Panc1 (cell line): Measurements from ENCODE around the gene TMEM273. TPM values are rescaled to one million over a fixed set of nuclear protein-coding genes. Genes with fewer than 3 reads are reported as not detected.

Experiments
- ATAC-seq: fragments of 200-7000 bp; cut with Tn5 transposase; 2 replicates; pipeline ENCODE4 v1.9.1; 2020; ENCODE audit warnings: mild to moderate bottlenecking, moderate library complexity
- BruUV-seq: library from RNA; stranded (reverse); fragments of 400-500 nt; replicated peaks from 2 replicates; lab custom pipeline; 2021; lab: Mats Ljungman, UMichigan
- CTCF ChIA-PET: fragments of 300-600 bp; sonication (Branson Sonifier 250); formaldehyde crosslinking; loops from one replicate; lab custom pipeline; 2022; ENCODE audit warnings: antibody characterized with exemption; lab: Charles Lee
- POLR2A ChIA-PET: fragments of 300-600 bp; sonication (Branson Sonifier 250); formaldehyde crosslinking; loops from one replicate; lab custom pipeline; 2022; ENCODE audit warnings: antibody characterized with exemption; lab: Charles Lee
- DNase-seq: peaks from one replicate; pipeline ENCODE4 v3.0.0-alpha.2; 2010; ENCODE audit warnings: low read depth, low spot score
- H3K27ac ChIP-seq: 2 replicates; pipeline ENCODE4 v1.5.1; 2011; ENCODE audit warnings: mild to moderate bottlenecking, low read length, inconsistent platforms
- H3K27me3 ChIP-seq: fragments of 200-500 bp; sonication (Bioruptor generic); 2 replicates; pipeline ENCODE4 v1.6.0; 2014; ENCODE audit warnings: low read length, inconsistent platforms; ENCODE audit not compliant: control insufficient read depth, insufficient read depth
- H3K36me3 ChIP-seq: fragments of 200-500 bp; sonication (Bioruptor generic); 2 replicates; pipeline ENCODE4 v1.5.1; 2014; ENCODE audit warnings: inconsistent platforms, mild to moderate bottlenecking, low read length, moderate library complexity; ENCODE audit not compliant: control insufficient read depth, insufficient read depth
- H3K4me1 ChIP-seq: 2 replicates; pipeline ENCODE4 v1.5.1; 2011; ENCODE audit warnings: inconsistent platforms, mild to moderate bottlenecking, low read length, moderate library complexity; ENCODE audit not compliant: control insufficient read depth, insufficient read depth
- H3K4me3 ChIP-seq, 2 experiments: 2 replicates each; pipeline ENCODE4 v1.5.1; 2011 to 2012; ENCODE audit warnings: low read depth in 2 of 2, low read length in 2 of 2, mild to moderate bottlenecking in 2 of 2, inconsistent platforms in 1 of 2, moderate library complexity in 1 of 2
- H3K9me3 ChIP-seq: fragments of 200-500 bp; sonication (Bioruptor generic); 2 replicates; pipeline ENCODE4 v1.5.1; 2014; ENCODE audit warnings: low read depth, mild to moderate bottlenecking, inconsistent platforms, low read length, moderate library complexity; ENCODE audit not compliant: control insufficient read depth, insufficient read depth
- CTCF ChIP-seq: fragments of 450-650 bp; IDR thresholded peaks from 2 replicates; pipeline ENCODE4 v1.5.1; 2017; ENCODE audit warnings: mild to moderate bottlenecking
- POLR2AphosphoS5 ChIP-seq: IDR thresholded peaks from 2 replicates; pipeline ENCODE4 v1.6.1; 2012; ENCODE audit warnings: mild to moderate bottlenecking, low read depth, low read length, moderate library complexity
- SIN3A ChIP-seq: IDR thresholded peaks from 2 replicates; pipeline ENCODE4 v1.6.1; 2012; ENCODE audit warnings: low read depth, mild to moderate bottlenecking, low read length, moderate library complexity, borderline replicate concordance; ENCODE audit not compliant: insufficient read depth
- TCF7L2 ChIP-seq: IDR thresholded peaks from 2 replicates; pipeline ENCODE4 v1.6.1; 2011; ENCODE audit warnings: mild to moderate bottlenecking, low read depth, low read length, inconsistent platforms
- in situ Hi-C: cut with HindIII; loops from 2 replicates; pipeline ENCODE4 v1.10.0; 2016; ENCODE audit warnings: low sequenced_read_pairs, low pct_unique_long_range_greater_than_20kb
- intact Hi-C: fragments of 100-400 bp; cut with micrococcal nuclease; formaldehyde crosslinking; loops from one replicate; pipeline ENCODE4 v1.10.0; 2022; ENCODE audit not compliant: unreplicated experiment
- total RNA-seq: library from RNA; stranded (reverse); gene quantifications from one replicate; pipeline ENCODE4 v1.2.1, GENCODE V29; 2021; ENCODE audit not compliant: unreplicated experiment
- TF ChIP-seq, protein P1 (sequence below), 2 experiments: IDR thresholded peaks; 2 replicates each; pipeline ENCODE4 v1.6.1; 2011 to 2012; ENCODE audit warnings: low read depth in 2 of 2, control low read depth in 1 of 2, low read length in 1 of 2, mild to moderate bottlenecking in 1 of 2, moderate library complexity in 1 of 2; ENCODE audit not compliant: insufficient read depth in 1 of 2

The TMEM273 gene
- total RNA-seq, 1 experiment from 2014 or later, result 0.23 TPM

- no TSS peak for BruUV-seq
- no peaks in the 10 kb centered on the region for H3K9me3 ChIP-seq
- no peak for DNase-seq
- intact Hi-C loops, result no loop called here
- no peaks in the 10 kb centered on the region for H3K4me1 ChIP-seq
- ChIA-PET POLR2A (no interaction called here), CTCF (no interaction called here)
- no peak for ATAC-seq
- in situ Hi-C loops, result no loop called here
- no peaks in the 10 kb centered on the region for H3K36me3 ChIP-seq
- no peak for TF ChIP-seq SIN3A
- no peak for TF ChIP-seq TCF7L2
- TF ChIP-seq CTCF, result no peak
- no peak for TF ChIP-seq POLR2AphosphoS5
- TF ChIP-seq, protein P1, sequence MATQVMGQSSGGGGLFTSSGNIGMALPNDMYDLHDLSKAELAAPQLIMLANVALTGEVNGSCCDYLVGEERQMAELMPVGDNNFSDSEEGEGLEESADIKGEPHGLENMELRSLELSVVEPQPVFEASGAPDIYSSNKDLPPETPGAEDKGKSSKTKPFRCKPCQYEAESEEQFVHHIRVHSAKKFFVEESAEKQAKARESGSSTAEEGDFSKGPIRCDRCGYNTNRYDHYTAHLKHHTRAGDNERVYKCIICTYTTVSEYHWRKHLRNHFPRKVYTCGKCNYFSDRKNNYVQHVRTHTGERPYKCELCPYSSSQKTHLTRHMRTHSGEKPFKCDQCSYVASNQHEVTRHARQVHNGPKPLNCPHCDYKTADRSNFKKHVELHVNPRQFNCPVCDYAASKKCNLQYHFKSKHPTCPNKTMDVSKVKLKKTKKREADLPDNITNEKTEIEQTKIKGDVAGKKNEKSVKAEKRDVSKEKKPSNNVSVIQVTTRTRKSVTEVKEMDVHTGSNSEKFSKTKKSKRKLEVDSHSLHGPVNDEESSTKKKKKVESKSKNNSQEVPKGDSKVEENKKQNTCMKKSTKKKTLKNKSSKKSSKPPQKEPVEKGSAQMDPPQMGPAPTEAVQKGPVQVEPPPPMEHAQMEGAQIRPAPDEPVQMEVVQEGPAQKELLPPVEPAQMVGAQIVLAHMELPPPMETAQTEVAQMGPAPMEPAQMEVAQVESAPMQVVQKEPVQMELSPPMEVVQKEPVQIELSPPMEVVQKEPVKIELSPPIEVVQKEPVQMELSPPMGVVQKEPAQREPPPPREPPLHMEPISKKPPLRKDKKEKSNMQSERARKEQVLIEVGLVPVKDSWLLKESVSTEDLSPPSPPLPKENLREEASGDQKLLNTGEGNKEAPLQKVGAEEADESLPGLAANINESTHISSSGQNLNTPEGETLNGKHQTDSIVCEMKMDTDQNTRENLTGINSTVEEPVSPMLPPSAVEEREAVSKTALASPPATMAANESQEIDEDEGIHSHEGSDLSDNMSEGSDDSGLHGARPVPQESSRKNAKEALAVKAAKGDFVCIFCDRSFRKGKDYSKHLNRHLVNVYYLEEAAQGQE (IDR thresholded peaks at IDR 0.05; ENCODE audit: insufficient read depth in 1 of 2, low read depth in 2 of 2, low read length in 1 of 2), result no peak
- peaks cover 18% of the 10 kb centered on the region for H3K27me3 ChIP-seq
- H3K27ac ChIP-seq, result no peak overlapping the region
- no peak overlapping the region for H3K4me3 ChIP-seq
Measured at GRCh38 chr10:49151481-49151880, 36.7 kb downstream of the TMEM273 start.

- no peak for DNase-seq
- ATAC-seq, result no peak
- peaks cover 17% of the 10 kb centered on the region for H3K27me3 ChIP-seq
- POLR2A ChIA-PET, result no interaction called here
- intact Hi-C loops, result no loop called here
- no peaks in the 10 kb centered on the region for H3K36me3 ChIP-seq
- no peaks in the 10 kb centered on the region for H3K4me1 ChIP-seq
- no TSS peak for BruUV-seq
- no peaks in the 10 kb centered on the region for H3K9me3 ChIP-seq
- CTCF ChIA-PET, result no interaction called here
- in situ Hi-C loops, result no loop called here
- H3K4me3 ChIP-seq, result no peak overlapping the region
- H3K27ac ChIP-seq, result no peak overlapping the region
- TF ChIP-seq, protein P1 (IDR thresholded peaks at IDR 0.05; ENCODE audit: insufficient read depth in 1 of 2, low read depth in 2 of 2, low read length in 1 of 2), result no peak
- TF ChIP-seq TCF7L2 (no peak), CTCF (no peak), SIN3A (no peak)
Measured at GRCh38 chr10:49151025-49151445, 37.2 kb downstream of the TMEM273 start.
